Tibial nerve (tissue), 3 donors: ENCODE data around the gene TEX50.

Experiments
- CTCF ChIP-seq, 5 experiments: fragments of 200-600 bp in 3 of 5; fragments of 450-650 bp in 2 of 5; sonication (generic) in 3 of 5; IDR thresholded peaks; one replicate each; pipeline ENCODE4 v1.5.1; 2016 to 2019; ENCODE audit warnings: antibody characterized with exemption in 5 of 5, mild to moderate bottlenecking in 3 of 5, moderate library complexity in 2 of 5
- POLR2A ChIP-seq, 2 donors: fragments of 450-650 bp; IDR thresholded peaks; one replicate each; pipeline ENCODE4 v1.6.1; 2017; ENCODE audit warnings: antibody characterized with exemption in 2 of 2, mild to moderate bottlenecking in 2 of 2, moderate library complexity in 2 of 2

GRCh38 chr1:173661271-173661670 lies 26.1 kb downstream of the TEX50 start:
- TF ChIP-seq POLR2A (IDR thresholded peaks at IDR 0.05) (no peak), CTCF (IDR thresholded peaks at IDR 0.05) (no peak)
